NCI-H510A (cell line): ENCODE results near the gene MYLIP.

Source experiments
- DNase-seq: peaks from one replicate; lab custom pipeline; 2025; lab: John Stamatoyannopoulos, UW

MYLIP gene

GRCh38 chr6:16141514-16141913 lies 12.6 kb downstream of the MYLIP start:
- DNase-seq, result no peak

DNA sequence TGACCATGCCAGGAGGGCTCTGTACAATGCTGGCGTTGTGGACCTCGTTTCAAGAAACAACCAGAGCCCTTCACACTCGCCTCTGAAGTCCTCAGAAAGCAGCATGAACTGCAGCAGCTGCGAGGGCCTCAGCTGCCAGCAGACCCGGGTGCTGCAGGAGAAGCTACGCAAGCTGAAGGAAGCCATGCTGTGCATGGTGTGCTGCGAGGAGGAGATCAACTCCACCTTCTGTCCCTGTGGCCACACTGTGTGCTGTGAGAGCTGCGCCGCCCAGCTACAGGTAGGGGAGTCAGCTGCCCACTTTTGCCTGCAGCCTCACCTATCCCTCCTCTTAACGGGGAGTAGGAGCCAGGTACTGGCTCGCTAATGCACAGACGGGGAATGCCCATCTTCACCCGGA lies 16.2 kb downstream of the MYLIP start:
- DNase-seq, result no peak

DNA sequence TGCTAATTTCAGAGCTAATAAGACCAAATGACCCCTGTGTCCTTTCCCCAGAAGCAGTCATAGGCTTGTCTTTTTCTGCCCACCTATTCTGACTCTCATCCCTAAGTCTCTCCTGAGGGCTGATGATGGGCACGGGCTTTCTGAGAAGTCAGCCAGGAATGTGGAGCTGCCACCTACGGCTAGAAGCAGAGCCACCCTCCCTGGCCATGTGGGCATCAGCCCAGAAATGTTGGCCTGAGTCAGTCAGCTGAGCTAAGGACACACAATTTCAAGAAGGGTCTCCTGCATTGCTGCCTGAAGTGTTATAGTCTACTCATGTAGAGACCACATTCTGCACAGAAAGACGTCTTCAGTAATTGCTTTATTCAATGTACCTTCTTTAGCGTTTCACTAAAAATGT lies 17.1 kb downstream of the MYLIP start:
- DNase-seq, result no peak

DNA sequence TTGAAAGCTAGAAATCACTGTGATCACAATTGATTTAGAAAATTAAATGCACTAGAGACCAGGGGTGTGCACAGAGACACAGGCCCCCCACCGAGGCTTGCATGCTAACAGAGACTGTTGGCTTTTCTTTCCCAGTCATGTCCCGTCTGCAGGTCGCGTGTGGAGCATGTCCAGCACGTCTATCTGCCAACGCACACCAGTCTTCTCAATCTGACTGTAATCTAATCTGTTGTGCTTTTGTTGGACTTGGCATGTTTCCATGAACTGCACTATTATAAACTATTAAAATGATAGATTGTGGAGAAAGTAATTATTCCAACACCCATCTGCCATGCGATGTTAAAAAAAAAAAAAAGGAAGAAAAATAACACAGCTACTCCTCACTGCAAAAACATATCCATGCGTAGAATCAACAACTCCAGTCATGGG lies 17.7 kb downstream of the MYLIP start:
- DNase-seq, result no peak

GRCh38 chr6:16148498-16148897 lies 19.6 kb downstream of the MYLIP start:
- DNase-seq, result no peak

DNA sequence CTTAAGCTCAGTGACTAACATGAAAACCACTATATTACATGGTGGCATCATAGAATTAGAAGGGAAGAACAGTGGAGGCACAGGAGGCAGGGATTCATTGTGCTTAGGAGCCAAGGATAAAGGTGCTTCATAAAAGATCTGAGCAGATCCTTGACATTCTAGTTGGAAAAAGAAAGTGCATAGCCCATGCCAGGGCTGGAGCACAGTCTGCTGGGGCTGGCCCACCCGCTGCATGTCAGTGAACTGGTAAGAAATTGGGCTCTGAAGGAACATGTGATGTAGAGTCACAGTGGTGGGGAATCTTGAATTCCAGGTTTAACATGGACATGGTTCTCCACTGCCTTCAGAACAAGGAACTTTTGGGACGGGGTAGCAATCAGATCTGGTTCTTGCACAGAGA lies 20.4 kb downstream of the MYLIP start:
- DNase-seq, result no peak

- DNase-seq, result no peak
Observed at GRCh38 chr6:16150098-16150497, 21.2 kb downstream of the MYLIP start.

- DNase-seq, result no peak
Observed at GRCh38 chr6:16153211-16153820, 24.4 kb downstream of the MYLIP start.

- DNase-seq, result no peak
Observed at GRCh38 chr6:16154904-16155303, 26.0 kb downstream of the MYLIP start.

- no peak for DNase-seq
Observed at GRCh38 chr6:16157492-16157891, 28.6 kb downstream of the MYLIP start.

DNA sequence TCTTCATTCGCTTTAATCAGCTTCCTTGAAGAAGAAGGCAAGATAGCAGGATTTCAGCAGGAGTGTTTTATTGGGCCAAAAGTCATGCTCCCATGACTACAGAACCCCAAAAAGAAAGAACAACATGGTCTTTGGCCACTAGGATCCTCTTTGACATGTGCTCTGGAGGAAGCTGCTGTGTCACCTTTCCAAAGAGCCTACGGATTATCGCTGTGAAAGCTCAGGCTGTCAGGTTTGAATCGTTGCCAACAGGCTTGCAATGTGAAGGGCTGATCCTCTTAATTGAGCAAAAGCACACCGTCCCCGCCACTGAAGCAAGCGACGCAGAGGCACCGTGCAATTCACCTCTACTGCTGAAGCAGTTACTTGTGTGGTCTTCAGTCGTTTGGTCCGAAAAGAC lies 29.0 kb downstream of the MYLIP start:
- peak; percentile 27 for DNase-seq

GRCh38 chr6:16158943-16159557 lies 30.2 kb downstream of the MYLIP start:
- DNase-seq, result no peak

DNA sequence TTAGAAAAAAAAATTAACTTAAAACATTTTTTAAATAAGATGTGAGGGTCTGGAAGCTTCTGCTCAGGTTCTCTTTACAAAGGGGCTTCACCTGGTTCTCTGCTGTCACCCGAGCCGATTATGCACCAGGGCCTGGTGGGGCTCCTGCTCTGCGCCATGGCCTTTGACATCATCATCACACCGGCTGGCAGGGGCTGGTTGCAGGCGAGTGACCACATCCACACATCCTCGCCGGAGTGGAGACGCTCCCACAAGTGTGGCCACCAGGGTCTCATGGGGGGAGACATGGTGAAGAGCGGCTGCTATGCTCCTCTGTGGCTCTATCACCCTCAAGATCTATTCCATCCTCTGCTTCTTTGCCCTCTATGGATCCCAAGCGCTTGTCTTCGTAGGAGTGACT lies 31.9 kb downstream of the MYLIP start:
- DNase-seq, result no peak

- no peak for DNase-seq
Observed at GRCh38 chr6:16162003-16162402, 33.1 kb downstream of the MYLIP start.

DNA sequence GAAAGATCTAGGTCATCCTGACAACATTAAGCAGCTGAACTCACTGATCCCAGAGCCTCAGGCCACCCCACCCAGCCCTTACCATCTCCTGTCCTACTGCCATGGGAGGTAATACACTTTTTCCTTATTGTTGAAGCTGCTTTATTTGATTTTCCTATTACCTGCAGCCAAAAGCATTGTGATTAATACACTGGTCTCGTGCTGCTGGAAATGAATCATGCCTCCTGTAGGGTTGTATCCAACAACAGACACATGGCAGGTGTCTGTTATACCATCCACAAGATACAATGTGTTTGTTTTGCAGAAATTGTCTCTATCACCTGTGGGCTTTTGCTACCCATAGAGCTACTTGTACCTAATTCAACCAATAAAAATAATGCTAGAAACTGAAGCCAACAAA lies 34.2 kb downstream of the MYLIP start:
- DNase-seq, result no peak

DNA sequence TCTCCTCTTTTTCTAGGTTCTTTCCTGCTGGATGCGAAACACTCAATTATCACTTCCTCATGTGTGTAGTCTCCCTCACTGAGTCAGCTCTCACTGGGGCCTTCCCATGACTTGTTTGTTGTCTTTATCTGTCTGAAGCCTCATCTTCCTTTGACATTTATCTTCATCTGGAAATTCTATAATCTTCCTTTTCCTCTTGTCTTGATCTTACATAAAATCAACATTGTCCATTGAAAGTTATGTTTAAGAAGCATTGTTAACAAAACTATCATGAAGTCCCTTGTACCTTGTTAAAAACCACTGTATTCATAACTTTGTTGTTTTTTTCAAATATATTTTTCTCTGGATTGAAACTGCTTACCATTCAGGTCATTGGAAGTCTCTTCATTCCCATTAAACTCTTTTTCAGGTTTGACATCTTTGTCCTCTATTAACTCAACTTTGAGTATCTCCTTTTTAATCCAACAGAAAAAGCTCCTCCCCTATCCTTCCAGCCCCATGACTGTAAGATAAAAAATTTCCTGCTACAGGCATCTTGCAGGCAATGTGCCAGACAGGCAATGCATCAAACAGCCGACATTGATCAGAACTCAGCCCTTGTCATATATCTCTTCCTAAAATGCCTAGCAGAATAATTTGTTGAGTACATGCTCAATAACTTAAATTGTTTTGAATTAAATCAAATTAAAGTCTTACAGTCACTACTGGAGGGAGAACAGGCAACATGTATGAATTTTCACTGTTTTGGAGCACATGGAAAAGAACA lies 34.8 kb downstream of the MYLIP start:
- DNase-seq, result no peak

GRCh38 chr6:16165641-16166040 lies 36.8 kb downstream of the MYLIP start:
- no peak for DNase-seq

GRCh38 chr6:16166871-16167608 lies 38.2 kb downstream of the MYLIP start:
- no peak for DNase-seq

- DNase-seq, result no peak
Observed at GRCh38 chr6:16168121-16168520, 39.2 kb downstream of the MYLIP start.

GRCh38 chr6:16168858-16169257 lies 40.0 kb downstream of the MYLIP start:
- DNase-seq, result no peak

DNA sequence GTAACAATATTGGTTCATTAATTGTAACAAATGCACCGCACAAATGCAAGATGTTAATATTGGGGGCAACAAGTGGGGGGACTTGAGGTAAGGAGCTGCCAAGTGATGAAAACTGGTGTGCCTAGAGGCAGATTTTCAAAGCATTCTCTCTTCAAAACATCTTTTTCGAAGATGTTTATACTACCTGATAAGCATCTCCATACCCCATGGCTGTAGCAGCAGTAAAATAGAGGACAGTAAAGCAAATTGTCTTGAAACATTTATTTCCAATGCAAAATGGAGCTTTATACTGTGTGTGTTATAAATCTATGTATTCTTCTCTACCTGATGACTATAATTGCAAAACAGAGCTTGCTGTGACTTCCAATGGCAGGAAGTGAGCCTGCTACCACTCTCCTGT lies 42.5 kb downstream of the MYLIP start:
- DNase-seq, result no peak

DNA sequence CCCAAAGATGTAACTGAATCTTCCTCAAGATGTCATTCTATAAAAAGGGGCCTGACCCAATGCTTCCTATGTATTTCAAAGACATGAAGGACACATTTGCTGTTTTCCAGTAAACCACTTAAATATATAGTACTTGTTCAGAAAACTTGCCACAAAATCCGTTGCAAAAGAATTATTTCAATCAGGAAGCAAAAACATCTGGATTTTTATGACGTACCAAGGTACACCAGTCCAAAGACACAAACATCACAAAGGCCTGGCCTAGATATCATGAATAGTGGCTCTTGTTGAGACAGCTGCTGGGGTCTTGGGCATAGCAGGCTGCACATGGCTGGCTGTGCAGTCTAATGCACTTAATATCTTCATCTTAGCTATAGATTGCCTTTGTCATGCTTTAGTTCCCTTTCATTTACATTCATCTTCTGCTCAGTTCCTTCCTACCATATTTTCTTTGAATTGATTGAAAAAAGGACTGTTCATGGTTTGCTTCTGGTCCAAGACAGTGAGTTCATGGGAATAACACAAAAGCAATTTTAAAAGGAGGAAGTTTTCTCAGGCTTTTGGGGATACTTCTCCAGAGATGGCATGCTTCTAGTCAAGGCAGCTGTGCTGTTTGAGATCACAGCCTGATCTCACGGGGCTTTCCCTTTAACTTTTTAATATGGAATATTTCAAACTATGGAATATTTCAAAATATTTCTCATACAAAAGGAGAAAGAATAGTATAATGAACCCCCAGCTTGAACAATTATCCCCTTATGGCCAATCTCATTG lies 44.5 kb downstream of the MYLIP start:
- DNase-seq, result no peak
